Stimulated activated CD4-positive, alpha-beta T cell treated with anti-CD3 and anti-CD28 coated beads, TNF-alpha, amount 100 ng/mL, for 24 hours (primary cell): ENCODE results near the gene COL11A1.
"Not testable (repeated sequence)": the region's sequence is repeated elsewhere in the genome, so short reads cannot be mapped to it uniquely, and the experiment has no call there.

ENCODE experiments used
- DNase-seq, 3 experiments: peaks; one replicate each; pipeline ENCODE4 v3.0.0-alpha.2; 2020; ENCODE audit warnings: low read depth in 3 of 3

COL11A1 gene

DNA sequence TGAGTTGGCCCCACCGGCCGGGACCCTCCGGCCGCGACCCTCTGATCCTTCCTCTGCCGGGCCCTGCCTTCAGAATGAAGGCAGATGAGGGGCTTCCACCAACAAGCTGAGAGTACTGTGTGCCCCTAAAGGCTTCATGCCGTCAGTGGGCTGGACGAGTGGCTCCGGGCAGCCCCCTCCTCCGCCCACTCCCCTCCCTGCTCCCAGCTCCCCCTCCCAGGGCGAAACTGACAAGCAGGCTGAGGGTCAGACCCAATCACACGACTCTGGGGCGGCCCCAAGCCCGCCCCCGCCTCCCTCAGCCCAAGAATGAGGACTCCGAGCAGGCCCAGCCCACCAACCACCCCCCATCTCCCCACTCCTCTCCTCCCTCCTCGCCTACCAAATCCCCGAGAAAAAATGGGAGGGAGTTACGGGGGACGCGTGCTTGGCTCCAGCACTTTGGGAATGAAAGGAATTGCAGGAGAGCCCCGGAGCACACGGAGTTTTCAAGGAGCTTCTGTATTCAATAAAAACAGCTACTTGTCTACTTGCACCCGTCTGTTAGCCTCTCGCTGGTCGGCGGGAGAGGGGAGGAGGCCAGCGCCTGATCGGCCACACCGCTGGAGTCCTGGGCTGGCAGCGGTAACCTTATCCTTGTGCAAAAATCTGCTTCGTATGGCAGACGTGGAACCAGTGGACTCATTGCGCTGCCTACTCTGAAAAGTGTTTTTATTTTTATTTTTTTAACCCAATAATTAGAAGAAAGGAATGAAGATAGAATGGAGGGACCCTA, at the start of gene COL11A1:
Gene COL11A1, minus strand, starts transcription at position 147 of the 775 bp plus-strand sequence. CDS start 344 bp downstream, outside the sequence.
- DNase-seq, result no peak

DNA sequence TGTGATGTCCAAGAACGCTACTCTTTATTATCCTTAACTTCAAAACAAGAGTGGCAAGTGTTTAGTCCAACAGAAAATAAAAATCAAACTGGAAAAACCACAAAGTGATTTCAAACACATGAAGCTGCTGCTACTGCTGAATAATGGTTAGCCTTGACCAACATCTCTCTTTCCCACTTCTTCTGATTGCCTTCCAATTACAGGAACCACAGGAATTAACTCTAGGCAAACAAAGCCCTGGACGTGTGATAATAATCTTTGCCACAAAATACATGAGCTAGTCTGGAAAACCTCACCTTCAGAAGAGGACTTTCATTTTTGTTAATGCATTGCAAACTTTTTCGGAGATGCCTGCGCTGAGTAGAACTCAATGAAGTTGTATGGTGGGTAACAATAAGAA, 48.6 kb upstream of the COL11A1 start:
- no peak for DNase-seq

DNA sequence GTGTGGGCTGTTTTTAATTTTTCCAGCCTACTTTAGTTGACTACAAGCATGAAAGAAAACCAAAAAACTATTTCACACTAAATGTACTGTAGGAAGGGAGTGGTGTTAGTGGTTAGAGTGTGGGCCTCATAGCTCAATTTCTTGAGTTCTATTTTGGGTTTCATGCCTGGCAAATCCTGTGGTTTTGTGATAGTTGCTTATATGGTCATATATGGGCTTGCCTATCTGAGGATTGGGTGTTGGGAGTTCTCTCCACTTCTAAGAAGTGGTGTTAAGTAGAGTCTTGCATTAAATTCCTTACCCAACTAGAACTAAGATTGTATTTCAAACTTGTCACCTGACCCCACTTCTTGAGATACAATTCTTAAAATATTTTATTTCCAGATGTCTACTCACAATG, 37.8 kb upstream of the COL11A1 start:
- DNase-seq, result no peak

DNA sequence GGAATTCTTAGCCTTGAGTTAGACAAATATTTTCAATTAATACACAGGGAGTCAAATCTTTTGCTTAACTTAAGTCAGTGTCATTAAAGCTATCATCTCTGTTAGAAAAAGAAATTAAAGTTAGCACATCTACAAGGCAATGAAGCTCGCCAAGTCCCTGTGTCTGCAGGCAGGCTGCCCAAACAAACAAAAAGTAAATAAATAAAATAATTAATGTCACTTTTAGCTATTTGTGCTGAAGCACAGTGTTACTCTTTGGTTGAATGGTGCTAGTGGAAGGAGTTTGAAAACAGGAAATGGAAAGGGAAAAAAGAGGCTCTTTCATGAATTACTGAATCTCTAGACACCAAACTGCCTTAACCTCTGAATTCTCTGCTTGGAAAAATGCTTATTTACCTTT, 37.1 kb upstream of the COL11A1 start:
- DNase-seq, result no peak

DNA sequence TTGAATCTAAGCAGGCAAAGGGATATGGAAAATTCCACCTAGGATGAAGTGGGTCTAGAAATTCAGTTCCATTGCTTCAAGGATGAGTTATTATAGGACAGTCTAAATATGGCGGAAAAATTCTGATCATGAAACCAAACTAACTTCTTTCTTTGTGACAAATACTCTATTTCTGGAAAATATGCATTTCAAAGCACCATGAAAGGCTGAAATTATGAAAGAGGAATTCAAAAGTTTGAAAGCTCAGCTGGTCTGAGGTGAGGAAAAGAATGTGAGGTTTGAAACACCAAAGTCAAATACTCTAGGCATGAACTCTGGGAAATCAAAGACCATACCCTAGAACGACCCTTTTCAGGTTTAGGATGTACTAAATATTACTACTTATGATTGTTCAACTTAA, 36.4 kb upstream of the COL11A1 start:
- DNase-seq, result no peak

DNA sequence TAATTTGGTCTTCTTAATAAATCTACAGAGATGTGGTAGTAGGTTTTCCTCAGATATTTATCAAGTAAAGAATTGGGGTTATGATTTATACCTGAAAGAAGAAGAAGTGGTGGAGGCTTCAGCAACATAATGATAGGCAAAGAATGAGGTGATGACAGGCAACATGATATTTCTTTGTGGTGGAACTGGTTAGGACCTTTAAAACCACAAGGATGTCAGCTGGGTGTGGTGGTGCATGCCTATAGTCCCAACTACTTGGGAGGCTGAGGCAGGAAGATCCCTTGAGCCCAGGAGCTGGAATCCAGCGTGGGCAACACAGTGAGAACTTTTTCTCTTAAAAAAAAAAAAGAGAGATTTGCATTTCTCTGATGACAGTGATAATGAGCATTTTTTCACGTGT, 34.1 kb upstream of the COL11A1 start:
- DNase-seq, result no peak

DNA sequence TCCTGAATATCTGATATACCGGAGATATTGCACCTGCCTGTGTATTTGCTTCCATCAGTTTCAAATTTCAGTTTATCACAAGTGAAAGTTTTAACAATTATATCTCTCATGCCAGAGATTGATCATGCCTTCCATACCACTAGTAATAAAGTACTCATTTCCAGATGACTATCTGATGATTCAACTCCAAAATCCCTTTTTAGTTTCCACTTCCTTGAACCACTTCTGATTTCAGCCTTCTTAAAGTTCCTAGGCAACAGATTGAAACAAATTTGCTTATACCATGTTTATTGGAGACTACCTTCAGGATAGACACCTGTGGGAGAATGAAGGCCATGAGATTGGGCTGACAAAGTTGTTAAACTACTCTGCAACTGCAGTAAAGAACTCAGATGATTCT, 21.5 kb upstream of the COL11A1 start:
- no peak for DNase-seq

DNA sequence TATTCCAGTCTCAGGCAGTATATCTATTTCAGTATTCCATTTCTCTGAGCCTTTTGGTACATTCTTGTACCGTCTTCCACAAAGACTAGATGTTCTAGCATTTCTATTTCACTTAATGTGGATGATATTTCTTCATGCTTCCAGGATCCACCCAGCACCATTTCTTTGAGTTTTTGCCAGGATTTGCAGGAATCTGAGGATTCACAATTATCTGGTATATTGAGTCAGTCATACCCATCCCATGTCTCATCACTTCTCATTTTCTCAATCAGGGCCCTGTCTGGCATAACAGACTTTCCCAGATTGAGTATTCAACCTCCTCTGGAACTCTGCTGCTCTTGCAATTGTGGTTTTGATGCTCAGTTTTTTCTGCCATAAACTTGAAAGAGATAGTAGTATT, 20.9 kb upstream of the COL11A1 start:
- DNase-seq, result no peak

DNA sequence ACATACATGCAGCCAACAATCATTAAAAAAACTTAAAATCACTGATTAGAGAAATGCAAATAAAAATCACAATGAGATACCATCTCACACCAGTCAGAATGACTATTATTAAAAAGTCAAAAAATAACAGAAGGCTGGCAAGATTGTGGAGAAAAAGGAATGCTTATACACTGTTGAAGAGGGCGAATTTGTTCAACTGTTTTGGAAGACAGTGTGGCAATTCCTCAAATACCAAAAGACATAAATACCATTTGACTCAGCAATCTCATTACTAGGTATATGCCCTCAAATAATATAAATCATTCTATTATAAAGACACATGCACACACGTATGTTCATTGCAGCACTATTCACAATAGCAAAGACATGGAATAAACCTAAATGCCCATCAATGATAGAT, 19.9 kb upstream of the COL11A1 start:
- DNase-seq, result not testable (repeated sequence)

DNA sequence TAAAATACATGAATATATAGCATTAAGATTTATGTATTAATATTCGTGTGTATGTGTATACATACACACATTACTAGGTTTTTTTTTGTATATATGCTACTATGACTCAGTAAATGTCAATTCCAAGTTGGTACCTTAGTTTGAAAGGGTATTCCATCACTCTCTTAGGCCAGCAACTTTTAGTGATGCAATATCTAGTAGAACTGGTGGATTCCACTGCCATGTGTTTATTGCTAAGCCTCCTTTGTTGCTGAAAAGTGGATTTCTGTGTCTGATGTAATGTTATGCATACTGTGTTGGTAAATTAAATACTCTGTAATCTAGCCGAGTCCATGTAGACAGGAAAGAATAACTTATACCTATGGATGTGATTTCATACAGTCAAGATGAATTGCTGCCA, 16.9 kb upstream of the COL11A1 start:
- no peak for DNase-seq

DNA sequence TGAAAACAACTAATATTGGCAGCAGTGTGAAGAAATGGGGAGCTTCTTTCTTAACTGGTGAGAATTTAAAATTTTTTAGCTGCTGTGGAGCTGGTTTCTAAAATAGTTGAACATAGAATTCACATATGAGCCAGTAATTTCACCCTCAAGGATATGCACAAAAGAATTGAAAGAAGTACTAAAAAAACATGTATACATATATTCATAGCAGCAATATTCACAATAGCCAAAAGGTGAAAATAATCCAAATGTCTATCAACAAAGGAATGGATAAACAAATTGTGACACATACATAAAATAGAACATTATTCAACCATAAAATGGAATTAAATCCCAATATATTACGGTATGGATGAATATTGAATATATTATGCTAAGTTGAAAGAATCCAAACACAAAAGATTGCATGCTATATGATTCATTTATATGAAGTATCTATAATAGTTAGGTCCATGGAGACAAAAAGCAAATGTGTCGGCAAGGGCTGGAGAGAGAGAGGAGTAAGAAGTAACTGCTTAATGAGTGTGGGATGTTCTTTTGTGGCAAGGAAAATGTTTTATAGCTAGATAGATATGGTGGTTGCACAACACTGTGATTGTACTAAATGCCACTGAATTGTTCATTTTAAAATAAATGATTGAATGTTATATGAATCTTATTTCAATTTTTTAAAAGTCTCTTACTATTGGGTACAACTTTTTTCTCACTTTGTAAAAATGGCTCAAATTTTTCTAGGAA, 14.8 kb upstream of the COL11A1 start:
- no peak for DNase-seq

DNA sequence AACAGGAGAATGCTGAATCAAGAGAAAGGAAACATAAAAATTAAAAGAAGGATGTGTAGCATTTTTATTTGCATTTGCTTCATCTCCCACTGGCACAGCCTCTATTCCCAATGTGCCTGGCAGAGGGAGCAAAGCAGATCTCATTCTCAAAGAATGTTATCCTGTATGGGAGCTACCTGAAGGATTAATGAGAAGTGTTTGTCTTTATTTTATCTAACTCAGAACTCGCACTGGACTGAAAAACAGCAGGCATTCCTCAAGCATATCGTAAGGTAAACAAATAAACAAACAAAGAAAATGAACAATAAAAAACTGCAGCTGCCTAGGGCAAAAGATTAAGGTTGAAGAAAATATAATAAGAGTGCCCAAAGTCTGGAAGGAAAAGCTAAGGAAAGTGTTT, 12.7 kb upstream of the COL11A1 start:
- no peak for DNase-seq

DNA sequence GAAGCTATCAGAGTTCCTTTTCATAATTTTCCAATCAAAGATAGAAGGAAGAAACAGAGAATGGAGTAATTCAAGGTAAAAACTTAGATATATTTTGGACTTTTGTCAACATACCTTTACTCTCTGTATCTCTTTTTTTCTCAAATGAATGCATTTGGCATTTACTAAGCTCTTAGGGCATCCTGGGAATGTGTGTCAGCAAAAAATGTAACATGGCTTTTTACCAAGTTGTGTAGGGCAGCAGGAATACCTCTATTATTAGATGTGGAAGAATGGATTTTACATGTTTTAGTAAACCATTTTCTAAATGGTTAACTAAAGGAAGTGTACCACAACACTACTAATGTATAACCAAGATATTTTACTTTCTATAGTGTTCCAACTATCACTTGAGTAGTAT, 4.2 kb upstream of the COL11A1 start:
- DNase-seq, result no peak

DNA sequence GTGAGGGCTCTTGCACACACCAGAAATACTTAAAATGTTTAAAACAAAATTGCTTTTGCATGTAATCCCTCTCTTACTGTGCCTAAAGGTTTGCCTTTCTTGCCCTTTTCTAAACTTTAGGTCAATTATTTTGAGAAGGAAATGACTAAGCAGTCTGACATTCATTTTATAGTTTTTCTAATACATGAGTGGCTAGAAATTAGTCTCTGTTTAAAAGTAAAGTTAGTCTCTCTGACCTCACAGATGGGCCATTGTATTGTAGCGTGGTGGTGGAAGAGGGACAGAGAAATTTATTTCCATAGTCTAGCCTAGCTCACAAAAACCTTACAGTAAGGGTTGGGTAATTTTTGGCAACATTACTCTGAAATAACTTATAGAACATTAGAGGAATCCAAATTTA, 3.6 kb upstream of the COL11A1 start:
- no peak for DNase-seq

DNA sequence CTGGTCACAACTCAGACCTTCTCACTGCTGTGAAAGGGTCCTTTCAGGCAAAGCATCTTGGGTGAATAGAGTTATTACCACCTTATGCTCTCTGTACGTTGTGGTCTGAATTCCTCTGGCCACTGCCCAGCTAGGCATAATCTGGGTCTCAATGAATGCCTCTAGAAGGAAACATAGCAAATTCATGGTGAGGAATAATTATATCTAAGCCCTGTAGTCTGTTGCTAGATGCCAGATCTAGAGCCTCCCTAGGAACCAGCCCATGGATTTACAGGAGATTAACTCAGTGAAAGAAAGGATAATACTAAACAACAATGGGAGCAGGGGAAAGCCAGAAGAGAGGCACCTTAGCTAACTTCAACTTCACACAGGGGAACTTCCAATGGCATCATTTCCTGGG, 2.4 kb upstream of the COL11A1 start:
- no peak for DNase-seq

DNA sequence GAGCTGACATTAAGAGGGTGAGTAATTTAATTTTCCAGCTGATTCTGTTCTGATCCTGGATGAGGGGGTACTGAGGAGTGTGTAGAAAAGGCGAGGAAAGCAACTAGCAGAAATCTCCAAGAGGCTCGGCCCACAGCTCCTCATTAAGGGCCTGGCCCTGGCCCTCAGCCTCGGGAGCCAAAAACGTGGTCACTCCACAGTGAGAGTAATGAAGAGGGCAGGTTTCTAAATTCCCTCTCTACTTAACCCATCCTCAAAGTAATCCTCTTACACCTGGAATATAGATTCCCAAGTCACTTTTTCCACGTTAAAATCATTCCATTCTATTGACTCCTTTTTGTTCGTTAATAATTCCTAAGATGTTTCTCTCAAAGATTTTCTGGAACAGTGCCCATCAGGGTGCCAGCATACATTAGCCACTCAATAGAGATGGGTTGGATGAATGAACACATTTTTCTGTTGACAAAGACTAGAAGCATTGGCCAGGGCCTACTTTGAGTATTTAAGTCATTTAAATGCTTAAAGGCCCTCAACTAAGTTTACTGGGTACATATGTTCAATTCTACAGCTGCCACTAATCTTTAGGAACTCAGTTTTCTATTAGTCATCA, 1.1 kb upstream of the COL11A1 start:
- DNase-seq, result no peak

DNA sequence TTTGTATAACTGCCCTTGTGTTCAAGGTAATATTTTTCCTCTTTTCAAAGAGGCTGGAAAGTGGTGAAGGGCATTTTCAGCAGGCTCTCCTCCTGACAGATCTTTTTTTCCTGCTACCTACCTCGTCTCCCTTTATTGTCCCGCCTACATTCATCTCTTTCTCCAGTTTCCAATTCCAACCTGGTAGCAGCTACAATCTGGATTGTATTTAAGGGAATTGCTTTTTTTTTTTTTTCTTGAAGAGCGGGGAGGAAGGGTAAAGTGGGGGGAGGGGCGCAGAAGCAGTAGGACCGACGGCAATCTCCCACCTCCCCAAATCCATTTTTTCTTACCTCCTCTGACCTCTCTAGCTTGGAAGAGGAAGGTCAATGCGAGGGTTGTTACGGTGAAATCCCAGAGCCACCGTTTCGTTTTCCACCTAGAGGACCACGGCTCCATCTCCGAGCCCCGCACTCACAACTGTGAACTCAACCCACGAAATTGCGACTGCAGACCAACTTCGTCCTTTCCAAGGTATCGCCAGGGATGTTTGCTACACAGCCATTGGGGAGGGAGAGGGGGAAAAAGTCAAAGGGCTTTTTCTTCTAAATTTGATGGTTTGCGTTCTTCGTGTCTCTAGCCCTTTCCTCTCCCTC, 464 bp downstream of the COL11A1 start:
- DNase-seq, result no peak

DNA sequence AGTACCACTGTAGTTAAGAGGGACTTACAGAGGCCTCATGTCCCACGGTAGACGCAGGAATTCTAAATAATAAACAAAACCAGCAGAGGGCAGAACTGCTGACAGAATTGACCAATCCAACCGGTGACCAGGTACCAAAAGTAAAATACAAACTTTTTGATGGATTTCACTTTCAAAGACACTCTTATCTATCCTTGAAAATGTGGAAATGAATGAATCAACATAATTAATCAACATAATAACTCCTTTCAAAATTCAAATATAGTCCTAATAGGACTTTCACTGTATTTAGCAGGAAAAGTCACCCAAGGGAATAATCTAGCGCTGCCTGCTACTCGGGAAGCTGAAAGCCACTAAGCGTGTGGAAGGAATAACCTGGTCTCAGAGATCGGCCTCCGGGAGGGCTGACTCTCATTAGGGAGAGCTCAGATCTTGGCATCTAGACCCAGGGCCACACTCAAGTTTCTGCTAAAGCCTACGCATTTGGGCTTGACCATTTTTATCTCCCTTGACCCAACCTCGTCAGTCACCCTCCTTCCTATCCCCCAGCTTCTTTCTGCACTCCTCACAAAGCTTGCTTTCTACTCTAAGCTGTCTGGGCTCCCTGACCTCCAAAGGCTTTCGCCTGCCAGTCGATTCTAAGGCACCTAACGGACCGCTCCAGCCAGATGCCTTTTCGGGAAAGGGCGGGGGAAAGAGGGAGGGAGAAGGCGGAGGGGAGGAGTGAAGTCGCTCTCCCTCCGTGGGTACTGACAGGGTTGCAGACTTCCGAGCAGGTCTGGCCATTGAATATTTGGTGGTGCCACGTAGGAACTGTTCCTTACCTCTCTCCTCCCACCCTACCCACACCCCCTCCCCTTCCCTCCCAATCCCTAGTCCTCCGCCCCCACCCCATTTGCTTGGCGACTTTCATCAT, 1.6 kb downstream of the COL11A1 start:
- DNase-seq, result no peak

DNA sequence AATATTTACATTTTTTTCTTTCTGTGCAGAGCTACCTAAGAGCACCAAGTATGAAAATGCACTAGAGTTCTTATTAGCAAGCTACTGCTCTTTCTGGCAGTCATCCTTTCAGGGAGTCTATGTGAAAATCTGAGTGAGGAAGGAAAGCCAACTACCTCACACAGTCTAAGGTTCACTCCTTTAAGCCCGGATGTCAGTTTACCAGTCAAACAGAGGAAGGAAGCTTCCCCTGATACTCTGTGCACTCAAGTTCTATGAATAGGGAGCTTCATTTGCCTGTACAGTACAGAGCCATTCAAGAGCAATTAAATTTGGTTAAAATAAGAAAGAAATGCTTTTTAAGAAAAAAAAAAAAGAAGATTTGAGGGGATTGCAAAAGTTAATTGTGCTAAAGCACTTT, 6.9 kb downstream of the COL11A1 start:
- DNase-seq, result no peak

DNA sequence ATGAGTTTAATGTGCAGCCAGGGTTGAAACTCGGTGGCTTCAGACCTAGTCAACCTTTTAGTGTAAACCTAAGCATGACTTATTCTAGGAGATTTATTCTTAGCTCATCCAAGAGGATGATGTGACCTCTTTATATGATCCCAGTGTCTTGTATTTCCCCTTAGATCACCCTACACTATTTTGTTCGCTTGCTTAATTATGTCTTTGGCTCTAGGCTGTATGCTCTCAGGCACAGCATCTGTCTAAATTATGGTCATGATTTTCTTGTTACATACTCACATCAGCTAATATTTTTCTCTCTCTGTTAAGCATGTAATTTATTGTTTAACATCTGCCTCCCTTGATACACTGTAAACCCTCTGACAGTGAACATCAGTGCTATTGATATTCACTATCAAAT, 19.1 kb downstream of the COL11A1 start:
- no peak for DNase-seq

DNA sequence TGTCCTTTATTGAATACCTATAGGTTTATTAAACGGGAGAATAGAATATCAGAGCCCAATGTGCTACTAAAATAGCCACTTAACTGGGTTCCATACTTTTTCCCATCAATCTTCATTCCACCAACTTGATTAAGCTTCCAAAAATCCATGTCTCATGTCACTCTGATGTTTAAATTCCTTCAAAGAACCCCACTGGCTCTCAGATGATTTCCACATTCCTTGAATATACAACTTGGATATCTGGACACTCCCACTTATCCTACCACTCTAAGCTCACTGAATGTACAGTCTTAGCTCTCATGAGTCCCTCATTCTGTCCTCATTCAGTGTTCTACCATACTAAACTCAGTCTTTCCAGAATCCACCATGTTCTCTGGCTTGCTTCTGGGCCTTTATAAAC, 21.1 kb downstream of the COL11A1 start:
- no peak for DNase-seq
